Measurements from ENCODE around the gene CD36. TPM values are rescaled to one million over a fixed set of nuclear protein-coding genes. Genes with fewer than 3 reads are reported as not detected.

CD36 gene
- total RNA-seq, 1 experiment from 2014 or later, result 0.12 TPM

DNA sequence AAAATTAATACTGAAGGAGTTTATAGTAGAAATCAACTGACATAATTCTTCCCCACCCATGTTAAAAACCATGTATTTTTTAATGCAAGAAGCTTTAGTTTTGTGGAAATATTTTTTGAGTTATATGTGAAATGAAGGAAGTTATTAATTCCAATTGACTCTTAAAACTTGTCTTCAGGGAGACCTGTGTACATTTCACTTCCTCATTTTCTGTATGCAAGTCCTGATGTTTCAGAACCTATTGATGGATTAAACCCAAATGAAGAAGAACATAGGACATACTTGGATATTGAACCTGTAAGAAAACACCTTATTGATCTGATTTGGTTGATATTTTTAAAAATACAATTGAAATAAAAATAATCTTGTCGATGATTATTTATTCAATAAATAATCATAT lies 33.3 kb downstream of the CD36 start:
- Mint-ChIP-seq H3K4me3 (ENCODE audit: unreplicated experiment) (no peak overlapping the region), H3K27me3 (ENCODE audit: insufficient read depth, unreplicated experiment) (no peaks in the 10 kb centered on the region), H3K36me3 (ENCODE audit: insufficient read depth, unreplicated experiment) (no peaks in the 10 kb centered on the region), H3K27ac (ENCODE audit: low read depth, unreplicated experiment) (no peak overlapping the region), H3K4me1 (ENCODE audit: insufficient read depth, unreplicated experiment) (no peaks in the 10 kb centered on the region), H3K9me3 (ENCODE audit: unreplicated experiment) (no peaks in the 10 kb centered on the region)
- intact Hi-C loops (cut with micrococcal nuclease), result no loop called here
- POLR2A ChIA-PET, result no interaction called here
- no TSS peak for BruUV-seq (replicated peaks)
- no peak for DNase-seq (ENCODE audit: unreplicated experiment)
- TF ChIP-seq, protein P1, sequence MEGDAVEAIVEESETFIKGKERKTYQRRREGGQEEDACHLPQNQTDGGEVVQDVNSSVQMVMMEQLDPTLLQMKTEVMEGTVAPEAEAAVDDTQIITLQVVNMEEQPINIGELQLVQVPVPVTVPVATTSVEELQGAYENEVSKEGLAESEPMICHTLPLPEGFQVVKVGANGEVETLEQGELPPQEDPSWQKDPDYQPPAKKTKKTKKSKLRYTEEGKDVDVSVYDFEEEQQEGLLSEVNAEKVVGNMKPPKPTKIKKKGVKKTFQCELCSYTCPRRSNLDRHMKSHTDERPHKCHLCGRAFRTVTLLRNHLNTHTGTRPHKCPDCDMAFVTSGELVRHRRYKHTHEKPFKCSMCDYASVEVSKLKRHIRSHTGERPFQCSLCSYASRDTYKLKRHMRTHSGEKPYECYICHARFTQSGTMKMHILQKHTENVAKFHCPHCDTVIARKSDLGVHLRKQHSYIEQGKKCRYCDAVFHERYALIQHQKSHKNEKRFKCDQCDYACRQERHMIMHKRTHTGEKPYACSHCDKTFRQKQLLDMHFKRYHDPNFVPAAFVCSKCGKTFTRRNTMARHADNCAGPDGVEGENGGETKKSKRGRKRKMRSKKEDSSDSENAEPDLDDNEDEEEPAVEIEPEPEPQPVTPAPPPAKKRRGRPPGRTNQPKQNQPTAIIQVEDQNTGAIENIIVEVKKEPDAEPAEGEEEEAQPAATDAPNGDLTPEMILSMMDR (IDR thresholded peaks at IDR 0.05; ENCODE audit: unreplicated experiment), result no peak
- CTCF ChIA-PET, result no interaction called here

DNA sequence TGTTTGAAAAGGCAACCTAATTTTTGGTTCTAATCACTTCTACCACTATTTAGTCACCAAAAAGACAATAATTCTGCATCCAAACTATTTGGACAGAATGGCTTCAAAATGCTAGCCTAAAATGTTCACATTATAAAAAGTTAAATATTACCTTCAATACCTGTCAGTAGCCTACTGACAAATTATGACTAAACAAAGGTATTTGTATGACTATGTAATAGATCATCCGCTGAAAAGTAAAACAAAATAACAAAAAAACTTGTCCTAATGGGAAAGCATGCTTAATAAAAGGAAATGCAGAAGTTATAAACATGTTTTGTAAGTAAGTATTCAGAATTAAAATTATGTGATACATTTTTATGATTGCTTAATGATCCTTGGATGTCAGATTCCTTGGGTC lies 36.6 kb downstream of the CD36 start:
- no peaks in the 10 kb centered on the region for H3K27me3 Mint-ChIP-seq (ENCODE audit: insufficient read depth, unreplicated experiment)
- TF ChIP-seq, protein P1 (IDR thresholded peaks at IDR 0.05; ENCODE audit: unreplicated experiment), result no peak
- H3K36me3 Mint-ChIP-seq (ENCODE audit: insufficient read depth, unreplicated experiment), result no peaks in the 10 kb centered on the region
- H3K4me1 Mint-ChIP-seq (ENCODE audit: insufficient read depth, unreplicated experiment), result no peaks in the 10 kb centered on the region
- no peak overlapping the region for H3K4me3 Mint-ChIP-seq (ENCODE audit: unreplicated experiment)
- intact Hi-C loops (cut with micrococcal nuclease), result no loop called here
- no peak overlapping the region for H3K27ac Mint-ChIP-seq (ENCODE audit: low read depth, unreplicated experiment)
- no peaks in the 10 kb centered on the region for H3K9me3 Mint-ChIP-seq (ENCODE audit: unreplicated experiment)
- no TSS peak for BruUV-seq (replicated peaks)
- POLR2A ChIA-PET, result interaction anchor here (0.6 to 0.7 kb wide), 2 partner anchors 48 to 58 kb away, joined by 3 read pairs; no protein-coding TSS in a partner anchor
- DNase-seq (ENCODE audit: unreplicated experiment), result no peak
- CTCF ChIA-PET, result interaction anchor here (0.6 to 1.9 kb wide), 4 partner anchors 11 to 795 kb away, joined by 3 to 11 read pairs (median 4); no protein-coding TSS in a partner anchor

DNA sequence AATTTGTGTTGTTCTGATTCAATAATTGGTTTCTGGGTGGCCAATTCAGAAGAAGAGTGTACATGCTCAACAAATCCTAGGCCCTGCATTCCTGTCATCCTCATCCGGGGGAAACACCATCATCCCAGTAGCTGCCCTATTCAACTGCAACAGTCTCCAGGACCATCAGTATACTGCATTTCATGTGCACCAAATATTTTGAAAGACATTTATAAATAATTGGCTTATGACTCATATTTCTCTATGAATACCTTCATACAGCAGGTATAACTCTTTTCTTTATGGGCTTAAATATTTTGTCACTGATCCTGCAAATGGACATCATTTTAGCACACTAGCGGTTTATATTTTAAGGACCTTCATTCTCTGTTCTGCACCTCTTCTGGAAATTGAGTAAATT lies 38.0 kb downstream of the CD36 start:
- Mint-ChIP-seq H3K9me3 (ENCODE audit: unreplicated experiment) (no peaks in the 10 kb centered on the region), H3K36me3 (ENCODE audit: insufficient read depth, unreplicated experiment) (no peaks in the 10 kb centered on the region), H3K27ac (ENCODE audit: low read depth, unreplicated experiment) (no peak overlapping the region), H3K4me3 (ENCODE audit: unreplicated experiment) (no peak overlapping the region), H3K4me1 (ENCODE audit: insufficient read depth, unreplicated experiment) (no peaks in the 10 kb centered on the region), H3K27me3 (ENCODE audit: insufficient read depth, unreplicated experiment) (no peaks in the 10 kb centered on the region)
- BruUV-seq (replicated peaks), result no TSS peak
- CTCF ChIA-PET, result interaction anchor here (0.6 to 1.9 kb wide), 5 partner anchors 12 to 794 kb away, joined by 3 to 11 read pairs (median 3); no protein-coding TSS in a partner anchor
- TF ChIP-seq, protein P1 (IDR thresholded peaks at IDR 0.05; ENCODE audit: unreplicated experiment), result no peak
- POLR2A ChIA-PET, result interaction anchor here (0.6 kb wide), 1 partner anchor 198 kb away, joined by 3 read pairs; no protein-coding TSS in a partner anchor
- intact Hi-C loops (cut with micrococcal nuclease), result no loop called here
- DNase-seq (ENCODE audit: unreplicated experiment), result no peak

DNA sequence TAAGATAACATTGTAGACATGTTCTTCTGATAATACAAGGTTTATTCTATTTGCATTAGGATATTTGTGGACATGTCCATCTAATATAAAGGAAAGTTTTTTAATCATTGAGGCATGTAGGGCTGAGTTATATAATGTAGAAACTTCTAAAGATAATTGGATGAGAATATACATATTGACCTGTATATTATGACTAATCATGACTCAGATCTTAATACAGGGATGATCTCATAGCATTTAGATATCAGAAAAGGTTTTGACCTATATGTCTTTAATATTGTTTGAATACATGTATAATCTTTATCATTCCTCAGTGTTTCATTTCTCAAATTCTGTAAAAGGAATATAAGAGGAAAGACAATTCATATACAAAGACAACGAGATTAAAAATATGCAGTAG lies 39.2 kb downstream of the CD36 start:
- Mint-ChIP-seq H3K4me3 (ENCODE audit: unreplicated experiment) (no peak overlapping the region), H3K27me3 (ENCODE audit: insufficient read depth, unreplicated experiment) (no peaks in the 10 kb centered on the region), H3K36me3 (ENCODE audit: insufficient read depth, unreplicated experiment) (no peaks in the 10 kb centered on the region), H3K27ac (ENCODE audit: low read depth, unreplicated experiment) (no peak overlapping the region), H3K4me1 (ENCODE audit: insufficient read depth, unreplicated experiment) (no peaks in the 10 kb centered on the region), H3K9me3 (ENCODE audit: unreplicated experiment) (no peaks in the 10 kb centered on the region)
- TF ChIP-seq, protein P1 (IDR thresholded peaks at IDR 0.05; ENCODE audit: unreplicated experiment), result no peak
- no TSS peak for BruUV-seq (replicated peaks)
- intact Hi-C loops (cut with micrococcal nuclease), result no loop called here
- POLR2A ChIA-PET, result interaction anchor here (1.2 kb wide), 1 partner anchor 11 kb away, joined by 3 read pairs; no protein-coding TSS in a partner anchor
- DNase-seq (ENCODE audit: unreplicated experiment), result no peak
- CTCF ChIA-PET, result interaction anchor here (0.7 to 4.9 kb wide), 2 partner anchors 249 to 544 kb away, joined by 4 to 95 read pairs; no protein-coding TSS in a partner anchor

Data from MCF 10A (cell line).